ENCODE results near the gene TNFAIP3.

DNA sequence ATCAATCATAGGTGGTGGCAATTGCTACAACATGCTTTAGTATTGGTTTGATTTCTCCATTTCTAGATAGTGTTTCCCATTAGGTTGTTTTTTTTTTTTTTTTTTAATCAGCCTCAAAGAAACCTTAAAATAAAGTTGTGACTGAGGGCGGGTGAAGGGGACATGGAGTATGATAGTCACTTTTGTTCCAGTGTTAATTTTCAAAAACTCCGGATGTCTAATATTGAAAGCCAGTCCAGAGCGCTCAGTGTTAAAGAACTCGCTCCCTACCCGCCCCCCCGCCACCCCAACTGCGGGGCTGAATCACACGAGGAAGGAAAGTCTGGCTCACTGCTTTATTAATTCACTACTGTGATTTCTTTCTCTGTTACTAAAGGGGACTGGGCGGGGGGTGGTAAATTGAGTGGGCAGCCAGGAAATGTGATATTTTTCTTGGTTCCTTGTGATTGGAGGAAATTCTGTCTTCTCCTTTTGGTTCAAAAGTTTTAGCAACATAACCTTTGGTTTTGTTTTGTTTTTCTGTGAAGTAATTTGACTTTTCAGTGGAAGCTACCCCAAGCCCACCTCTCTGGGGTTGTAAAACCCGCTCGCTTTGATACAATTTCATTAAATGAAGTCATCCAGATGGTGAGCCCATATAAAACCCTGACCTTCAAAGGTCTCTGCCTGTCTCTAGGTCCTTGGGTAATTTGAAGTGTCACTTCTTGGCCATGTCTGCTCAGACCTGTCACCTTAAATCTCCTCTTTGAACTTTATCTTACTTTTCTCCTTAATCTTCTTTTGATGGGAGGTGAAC is 38.0 kb downstream of the TNFAIP3 start:
- TF ChIP-seq, protein P1, sequence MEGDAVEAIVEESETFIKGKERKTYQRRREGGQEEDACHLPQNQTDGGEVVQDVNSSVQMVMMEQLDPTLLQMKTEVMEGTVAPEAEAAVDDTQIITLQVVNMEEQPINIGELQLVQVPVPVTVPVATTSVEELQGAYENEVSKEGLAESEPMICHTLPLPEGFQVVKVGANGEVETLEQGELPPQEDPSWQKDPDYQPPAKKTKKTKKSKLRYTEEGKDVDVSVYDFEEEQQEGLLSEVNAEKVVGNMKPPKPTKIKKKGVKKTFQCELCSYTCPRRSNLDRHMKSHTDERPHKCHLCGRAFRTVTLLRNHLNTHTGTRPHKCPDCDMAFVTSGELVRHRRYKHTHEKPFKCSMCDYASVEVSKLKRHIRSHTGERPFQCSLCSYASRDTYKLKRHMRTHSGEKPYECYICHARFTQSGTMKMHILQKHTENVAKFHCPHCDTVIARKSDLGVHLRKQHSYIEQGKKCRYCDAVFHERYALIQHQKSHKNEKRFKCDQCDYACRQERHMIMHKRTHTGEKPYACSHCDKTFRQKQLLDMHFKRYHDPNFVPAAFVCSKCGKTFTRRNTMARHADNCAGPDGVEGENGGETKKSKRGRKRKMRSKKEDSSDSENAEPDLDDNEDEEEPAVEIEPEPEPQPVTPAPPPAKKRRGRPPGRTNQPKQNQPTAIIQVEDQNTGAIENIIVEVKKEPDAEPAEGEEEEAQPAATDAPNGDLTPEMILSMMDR (IDR thresholded peaks at IDR 0.05) = no peak
- no peak for TF ChIP-seq POLR2A (IDR thresholded peaks at IDR 0.05)

Measured in stomach (tissue), 4 donors.